ENCODE data around the gene DISC1.
A peak's percentile ranks its signal among the peaks of the same experiment; 100 is the strongest.
"Not testable (repeated sequence)": the region's sequence is repeated elsewhere in the genome, so short reads cannot be mapped to it uniquely, and the experiment has no call there.

Gene DISC1

GRCh38 chr1:231626535-231626950 lies at the start of gene DISC1:
TSS of gene DISC1 (plus strand) at chr1:231626790. CDS start at chr1:231626868, 78 bp downstream.
- DNase-seq, result peak; percentile 58

GRCh38 chr1:231576804-231577718 lies 49.5 kb upstream of the DISC1 start:
- no peak for DNase-seq

- DNase-seq, result no peak
These were observed 45.7 kb upstream of the DISC1 start for GRCh38 chr1:231580874-231581273.

- DNase-seq, result no peak
These were observed 44.7 kb upstream of the DISC1 start for GRCh38 chr1:231581859-231582258.

GRCh38 chr1:231583376-231583775 lies 43.2 kb upstream of the DISC1 start:
- no peak for DNase-seq

- DNase-seq, result peak; percentile 15
These were observed 42.5 kb upstream of the DISC1 start for GRCh38 chr1:231584117-231584516.

GRCh38 chr1:231584921-231585320 lies 41.7 kb upstream of the DISC1 start:
- DNase-seq, result no peak

GRCh38 chr1:231590453-231591198 lies 36.0 kb upstream of the DISC1 start:
- DNase-seq, result peak; percentile 70

GRCh38 chr1:231591466-231591865 lies 35.1 kb upstream of the DISC1 start:
- DNase-seq, result no peak

GRCh38 chr1:231592809-231593208 lies 33.8 kb upstream of the DISC1 start:
- no peak for DNase-seq

- not testable (repeated sequence) for DNase-seq
These were observed 33.3 kb upstream of the DISC1 start for GRCh38 chr1:231593264-231593663.

- DNase-seq, result no peak
These were observed 32.5 kb upstream of the DISC1 start for GRCh38 chr1:231594123-231594522.

- no peak for DNase-seq
These were observed 31.8 kb upstream of the DISC1 start for GRCh38 chr1:231594749-231595148.

- no peak for DNase-seq
These were observed 30.2 kb upstream of the DISC1 start for GRCh38 chr1:231596337-231596791.

- no peak for DNase-seq
These were observed 28.6 kb upstream of the DISC1 start for GRCh38 chr1:231597971-231598370.

- no peak for DNase-seq
These were observed 26.1 kb upstream of the DISC1 start for GRCh38 chr1:231600458-231600976.

- no peak for DNase-seq
These were observed 24.5 kb upstream of the DISC1 start for GRCh38 chr1:231601824-231602672.

- DNase-seq, result no peak
These were observed 24.0 kb upstream of the DISC1 start for GRCh38 chr1:231602673-231602984.

- peak; percentile 71 for DNase-seq
These were observed 22.9 kb upstream of the DISC1 start for GRCh38 chr1:231603598-231604275.

- DNase-seq, result no peak
These were observed 22.3 kb upstream of the DISC1 start for GRCh38 chr1:231604276-231604621.

GRCh38 chr1:231605149-231606100 lies 21.2 kb upstream of the DISC1 start:
- no peak for DNase-seq
